Thyroid gland (tissue), 4 donors: ENCODE measurements around the gene SLAMF6.

Experiments
- CTCF ChIP-seq, 6 experiments: fragments of 200-600 bp in 3 of 6; fragments of 450-650 bp in 3 of 6; sonication (generic) in 3 of 6; IDR thresholded peaks; one replicate each; pipeline ENCODE4 v1.5.1; 2016 to 2019; ENCODE audit warnings: antibody characterized with exemption in 6 of 6, mild to moderate bottlenecking in 2 of 6, inconsistent platforms in 1 of 6, moderate library complexity in 1 of 6
- POLR2A ChIP-seq, 2 donors: fragments of 450-650 bp; IDR thresholded peaks; one replicate each; pipeline ENCODE4 v1.6.1; 2017; ENCODE audit warnings: antibody characterized with exemption in 2 of 2, mild to moderate bottlenecking in 2 of 2, moderate library complexity in 1 of 2

DNA sequence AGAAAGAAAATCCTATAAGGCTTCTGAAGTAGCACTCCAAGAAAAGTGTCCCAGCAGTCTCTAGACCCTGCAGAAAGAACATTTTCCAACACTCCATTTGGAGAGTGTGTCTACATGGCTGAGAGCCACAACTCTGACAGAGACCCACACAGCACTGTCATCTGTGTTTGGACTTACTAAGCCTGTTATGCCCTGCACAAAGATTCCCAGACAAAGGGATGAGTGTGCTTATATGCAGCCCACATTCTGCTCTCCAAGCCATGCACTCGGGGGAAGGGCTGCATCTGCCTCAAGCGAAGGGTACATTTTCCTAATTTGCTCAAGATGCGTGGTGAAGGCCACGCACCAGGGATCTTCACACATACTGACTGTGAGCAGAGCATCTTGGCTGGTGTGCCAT is 24.4 kb upstream of the SLAMF6 start:
- TF ChIP-seq CTCF (IDR thresholded peaks at IDR 0.05) (no peak), POLR2A (IDR thresholded peaks at IDR 0.05) (no peak)
